Hematopoietic multipotent progenitor cell treated with erythropoietin and hydrocortisone succinate and interleukin-3 and kit ligand, for 17 days (in vitro differentiated cells): ENCODE results near the gene NUMBL.

Experiments
- DNase-seq: peaks from one replicate; pipeline ENCODE4 v3.0.0-alpha.2; 2015; ENCODE audit warnings: low spot score

NUMBL gene

GRCh38 chr19:40689339-40690049 is 957 bp downstream of the NUMBL start:
- peak; percentile 25 for DNase-seq

- DNase-seq = peak; percentile 29
Observed at GRCh38 chr19:40688987-40689338, 1.5 kb downstream of the NUMBL start.

GRCh38 chr19:40688309-40688708 is 2.1 kb downstream of the NUMBL start:
- DNase-seq = peak; percentile 52

GRCh38 chr19:40687525-40688016 is 2.9 kb downstream of the NUMBL start:
- peak; percentile 94 for DNase-seq

- peak; percentile 73 for DNase-seq
Observed at GRCh38 chr19:40686882-40687524, 3.4 kb downstream of the NUMBL start.

- DNase-seq = peak; percentile 44
Observed at GRCh38 chr19:40685563-40685962, 4.9 kb downstream of the NUMBL start.

GRCh38 chr19:40685016-40685526 is 5.4 kb downstream of the NUMBL start:
- peak; percentile 29 for DNase-seq

GRCh38 chr19:40684280-40684679 is 6.2 kb downstream of the NUMBL start:
- DNase-seq = no peak

- no peak for DNase-seq
Observed at GRCh38 chr19:40683437-40683836, 7.0 kb downstream of the NUMBL start.

GRCh38 chr19:40682431-40682964 is 8.0 kb downstream of the NUMBL start:
- no peak for DNase-seq

GRCh38 chr19:40681039-40681438 is 9.4 kb downstream of the NUMBL start:
- no peak for DNase-seq

GRCh38 chr19:40677156-40677555 is 13.3 kb downstream of the NUMBL start:
- DNase-seq = no peak

GRCh38 chr19:40674291-40674690 is 16.2 kb downstream of the NUMBL start:
- DNase-seq = no peak

- DNase-seq = no peak
Observed at GRCh38 chr19:40673397-40673796, 17.1 kb downstream of the NUMBL start.

GRCh38 chr19:40672573-40673299 is 17.7 kb downstream of the NUMBL start:
- no peak for DNase-seq

- no peak for DNase-seq
Observed at GRCh38 chr19:40672038-40672437, 18.4 kb downstream of the NUMBL start.

GRCh38 chr19:40671404-40671803 is 19.0 kb downstream of the NUMBL start:
- no peak for DNase-seq

GRCh38 chr19:40668991-40669614 is 21.3 kb downstream of the NUMBL start:
- no peak for DNase-seq

- no peak for DNase-seq
Observed at GRCh38 chr19:40667602-40668001, 22.8 kb downstream of the NUMBL start.

- DNase-seq = no peak
Observed at GRCh38 chr19:40666803-40667438, 23.5 kb downstream of the NUMBL start.
